ENCODE measurements around the gene FARSA.
A peak's percentile ranks its signal among the peaks of the same experiment; 100 is the strongest.
"Not testable (repeated sequence)": the region's sequence is repeated elsewhere in the genome, so short reads cannot be mapped to it uniquely, and the experiment has no call there.

The FARSA gene

GRCh38 chr19:12932392-12933286 is 872 bp downstream of the FARSA start:
- Mint-ChIP-seq H3K27me3 (no peaks in the 10 kb centered on the region), H3K4me1 (peaks cover 35% of the 10 kb centered on the region), H3K27ac (peak overlapping the region; percentile 95), H3K4me3 (peak overlapping the region; percentile 99), H3K36me3 (peaks cover 9% of the 10 kb centered on the region), H3K9me3 (no peaks in the 10 kb centered on the region)

- peaks cover 16% of the 10 kb centered on the region for H3K36me3 Mint-ChIP-seq
- no peaks in the 10 kb centered on the region for H3K9me3 Mint-ChIP-seq
- no peak overlapping the region for H3K27ac Mint-ChIP-seq
- peak overlapping the region; percentile 47 for H3K4me3 Mint-ChIP-seq
- peaks cover 23% of the 10 kb centered on the region for H3K4me1 Mint-ChIP-seq
- H3K27me3 Mint-ChIP-seq = no peaks in the 10 kb centered on the region
Measured at GRCh38 chr19:12930002-12930645, 3.4 kb downstream of the FARSA start.

GRCh38 chr19:12924621-12925310 is 8.7 kb downstream of the FARSA start:
- no peak overlapping the region for H3K4me3 Mint-ChIP-seq
- H3K4me1 Mint-ChIP-seq = peaks cover 4% of the 10 kb centered on the region
- no peak overlapping the region for H3K27ac Mint-ChIP-seq
- H3K9me3 Mint-ChIP-seq = no peaks in the 10 kb centered on the region
- no peaks in the 10 kb centered on the region for H3K27me3 Mint-ChIP-seq
- H3K36me3 Mint-ChIP-seq = peaks cover 14% of the 10 kb centered on the region

- H3K27me3 Mint-ChIP-seq = no peaks in the 10 kb centered on the region
- no peaks in the 10 kb centered on the region for H3K9me3 Mint-ChIP-seq
- H3K27ac Mint-ChIP-seq = no peak overlapping the region
- peaks cover 18% of the 10 kb centered on the region for H3K4me1 Mint-ChIP-seq
- no peak overlapping the region for H3K4me3 Mint-ChIP-seq
- peaks cover 11% of the 10 kb centered on the region for H3K36me3 Mint-ChIP-seq
Measured at GRCh38 chr19:12922959-12923358, 10.6 kb downstream of the FARSA start.

GRCh38 chr19:12921047-12921446 is 12.5 kb downstream of the FARSA start:
- peaks cover 6% of the 10 kb centered on the region for H3K36me3 Mint-ChIP-seq
- H3K9me3 Mint-ChIP-seq = no peaks in the 10 kb centered on the region
- no peaks in the 10 kb centered on the region for H3K27me3 Mint-ChIP-seq
- H3K4me3 Mint-ChIP-seq = no peak overlapping the region
- peak overlapping the region; percentile 30 for H3K27ac Mint-ChIP-seq
- peaks cover 25% of the 10 kb centered on the region for H3K4me1 Mint-ChIP-seq

- H3K4me3 Mint-ChIP-seq = peak overlapping the region; percentile 77
- H3K27me3 Mint-ChIP-seq = no peaks in the 10 kb centered on the region
- H3K4me1 Mint-ChIP-seq = peaks cover 45% of the 10 kb centered on the region
- peak overlapping the region; percentile 62 for H3K27ac Mint-ChIP-seq
- no peaks in the 10 kb centered on the region for H3K9me3 Mint-ChIP-seq
- peaks cover 5% of the 10 kb centered on the region for H3K36me3 Mint-ChIP-seq
Measured at GRCh38 chr19:12918253-12918652, 15.3 kb downstream of the FARSA start.

- not testable (repeated sequence) for H3K4me3 Mint-ChIP-seq, H3K36me3 Mint-ChIP-seq, H3K9me3 Mint-ChIP-seq, H3K27me3 Mint-ChIP-seq
- Mint-ChIP-seq H3K27ac (peak overlapping the region; percentile 41), H3K4me1 (peaks cover 48% of the 10 kb centered on the region)
Measured at GRCh38 chr19:12915860-12916259, 17.7 kb downstream of the FARSA start.

- peaks cover 39% of the 10 kb centered on the region for H3K4me1 Mint-ChIP-seq
- H3K36me3 Mint-ChIP-seq = no peaks in the 10 kb centered on the region
- no peaks in the 10 kb centered on the region for H3K9me3 Mint-ChIP-seq
- H3K27me3 Mint-ChIP-seq = no peaks in the 10 kb centered on the region
- H3K4me3 Mint-ChIP-seq = peak overlapping the region; percentile 70
- peak overlapping the region; percentile 77 for H3K27ac Mint-ChIP-seq
Measured at GRCh38 chr19:12913851-12914690, 19.4 kb downstream of the FARSA start.

GRCh38 chr19:12913011-12913561 is 20.4 kb downstream of the FARSA start:
- peak overlapping the region; percentile 68 for H3K27ac Mint-ChIP-seq
- no peak overlapping the region for H3K4me3 Mint-ChIP-seq
- H3K36me3 Mint-ChIP-seq = no peaks in the 10 kb centered on the region

GRCh38 chr19:12912571-12912970 is 20.9 kb downstream of the FARSA start:
- no peaks in the 10 kb centered on the region for H3K36me3 Mint-ChIP-seq
- H3K4me3 Mint-ChIP-seq = no peak overlapping the region
- H3K4me1 Mint-ChIP-seq = peaks cover 30% of the 10 kb centered on the region
- no peaks in the 10 kb centered on the region for H3K27me3 Mint-ChIP-seq
- no peaks in the 10 kb centered on the region for H3K9me3 Mint-ChIP-seq
- no peak overlapping the region for H3K27ac Mint-ChIP-seq

More at GRCh38 chr19:12913011-12913561, 20.4 kb downstream of the FARSA start:
- peaks cover 30% of the 10 kb centered on the region for H3K4me1 Mint-ChIP-seq
- H3K27me3 Mint-ChIP-seq = no peaks in the 10 kb centered on the region
- no peaks in the 10 kb centered on the region for H3K9me3 Mint-ChIP-seq

- Mint-ChIP-seq H3K4me1 (no peaks in the 10 kb centered on the region), H3K27ac (no peak overlapping the region), H3K4me3 (no peak overlapping the region), H3K36me3 (no peaks in the 10 kb centered on the region), H3K27me3 (no peaks in the 10 kb centered on the region), H3K9me3 (no peaks in the 10 kb centered on the region)
Measured at GRCh38 chr19:12907166-12907565, 26.3 kb downstream of the FARSA start.

GRCh38 chr19:12899891-12900518 is 33.5 kb downstream of the FARSA start:
- no peaks in the 10 kb centered on the region for H3K4me1 Mint-ChIP-seq
- H3K9me3 Mint-ChIP-seq = no peaks in the 10 kb centered on the region
- peaks cover under 1% of the 10 kb centered on the region for H3K36me3 Mint-ChIP-seq
- no peak overlapping the region for H3K4me3 Mint-ChIP-seq
- no peaks in the 10 kb centered on the region for H3K27me3 Mint-ChIP-seq
- H3K27ac Mint-ChIP-seq = no peak overlapping the region

- Mint-ChIP-seq H3K9me3 (no peaks in the 10 kb centered on the region), H3K4me1 (peaks cover 4% of the 10 kb centered on the region), H3K27me3 (no peaks in the 10 kb centered on the region), H3K4me3 (no peak overlapping the region), H3K27ac (no peak overlapping the region), H3K36me3 (peaks cover 5% of the 10 kb centered on the region)
Measured at GRCh38 chr19:12896460-12896859, 37.1 kb downstream of the FARSA start.

GRCh38 chr19:12893582-12893981 is 39.9 kb downstream of the FARSA start:
- Mint-ChIP-seq H3K36me3 (peaks cover 9% of the 10 kb centered on the region), H3K4me1 (peaks cover 17% of the 10 kb centered on the region), H3K27ac (no peak overlapping the region), H3K27me3 (no peaks in the 10 kb centered on the region), H3K9me3 (no peaks in the 10 kb centered on the region), H3K4me3 (peak overlapping the region; percentile 100)

Measured in activated naive CD4-positive, alpha-beta T cell treated with anti-CD3 and anti-CD28 coated beads, Interleukin-2, amount 50 U/mL, for 24 hours (primary cell).